ENCODE results near the gene STX1A.
"Not testable (repeated sequence)": the region's sequence is repeated elsewhere in the genome, so short reads cannot be mapped to it uniquely, and the experiment has no call there.

The STX1A gene

GRCh38 chr7:73681031-73681430 is 38.4 kb downstream of the STX1A start:
- no peak for DNase-seq

DNA sequence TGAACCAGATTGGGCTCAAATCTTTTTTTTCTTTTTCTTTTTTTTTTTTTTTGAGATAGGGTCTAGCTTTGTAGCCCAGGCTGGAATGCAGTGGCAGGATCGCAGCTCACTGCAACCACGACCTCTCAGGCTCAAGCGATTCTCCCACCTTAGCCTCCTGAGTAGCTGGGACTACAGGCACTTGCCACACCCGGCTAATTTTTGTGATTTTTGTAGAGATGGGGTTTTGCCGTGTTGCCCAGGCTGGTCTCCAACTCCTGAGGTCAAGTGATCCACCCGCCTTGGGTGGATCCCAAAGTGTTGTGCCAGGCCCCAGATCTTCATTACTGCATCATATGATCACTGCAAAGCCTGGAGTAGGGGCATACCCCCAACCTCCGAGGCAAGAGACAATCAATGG is 39.0 kb downstream of the STX1A start:
- no peak for DNase-seq

DNA sequence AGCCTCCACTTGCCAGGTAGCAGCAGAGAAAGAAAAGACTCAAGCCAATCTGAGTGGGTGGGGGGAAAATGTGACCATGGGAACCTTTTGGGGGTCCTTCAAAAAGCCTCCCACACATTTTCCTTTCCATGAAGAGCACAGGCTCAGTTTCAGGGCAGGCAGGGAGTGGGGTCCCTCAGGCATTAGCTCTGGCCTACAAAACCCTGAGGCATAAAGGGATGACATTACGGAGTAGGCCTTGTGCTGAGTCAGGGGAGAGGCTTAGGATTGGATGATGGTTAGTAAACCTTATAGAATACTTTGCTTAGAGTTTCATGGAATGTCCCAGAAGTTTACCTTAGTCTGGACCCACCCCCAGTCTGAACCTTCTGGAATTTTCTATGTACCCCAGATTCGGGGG is 39.8 kb downstream of the STX1A start:
- DNase-seq, result no peak

GRCh38 chr7:73678862-73679261 is 40.6 kb downstream of the STX1A start:
- DNase-seq, result no peak

DNA sequence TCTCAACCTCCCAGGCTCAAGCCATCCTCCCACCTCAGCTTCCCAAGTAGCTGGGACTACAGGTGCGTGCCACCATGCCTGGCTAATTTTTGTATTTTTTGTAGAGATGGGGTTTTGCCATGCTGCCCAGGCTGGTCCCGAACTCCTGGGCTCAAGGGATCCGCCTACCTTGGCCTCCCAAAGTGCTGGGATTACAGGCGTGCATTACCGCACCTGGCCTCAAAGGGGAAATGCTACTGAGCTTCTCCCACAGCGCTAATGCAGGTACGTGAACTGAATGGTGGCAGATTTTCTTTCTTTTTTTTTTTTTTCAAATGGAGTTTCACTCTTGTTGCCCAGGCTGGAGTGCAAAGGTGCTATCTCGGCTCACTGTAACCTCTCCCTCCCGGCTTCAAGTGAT is 43.4 kb downstream of the STX1A start:
- not testable (repeated sequence) for DNase-seq

- no peak for DNase-seq
Observed at GRCh38 chr7:73674468-73675124, 44.9 kb downstream of the STX1A start.

DNA sequence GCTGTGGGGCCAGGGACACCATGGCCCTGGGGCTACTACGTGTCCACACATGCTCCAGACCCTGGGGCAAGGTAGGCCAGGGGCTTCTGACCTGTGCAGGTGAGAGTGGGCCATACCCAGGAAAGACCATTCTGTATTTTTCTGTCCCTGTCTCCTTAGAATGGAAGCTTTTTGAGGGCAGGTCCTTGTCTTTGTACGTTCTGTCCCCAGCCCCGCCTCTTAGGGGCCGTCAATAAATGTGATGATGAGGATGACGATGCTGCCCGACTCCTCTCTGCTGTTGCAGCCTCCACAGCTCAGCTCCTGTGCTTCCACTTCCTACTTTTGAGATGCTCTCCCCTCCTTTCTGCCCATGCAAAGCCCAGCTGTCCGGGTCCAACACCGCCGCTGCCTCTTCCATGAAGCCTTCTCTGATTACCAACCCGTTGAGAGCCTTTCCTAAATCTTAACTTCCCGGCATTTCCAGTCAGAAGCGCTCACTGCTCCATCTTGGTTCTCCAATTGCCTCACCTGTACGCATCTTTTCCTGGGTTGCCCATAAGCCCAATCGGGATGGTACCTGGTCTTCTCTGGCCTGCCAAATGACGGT is 47.5 kb downstream of the STX1A start:
- DNase-seq, result no peak

- no peak for DNase-seq
Observed at GRCh38 chr7:73671322-73671661, 48.2 kb downstream of the STX1A start.

- no peak for DNase-seq
Observed at GRCh38 chr7:73669858-73670385, 49.5 kb downstream of the STX1A start.

- no peak for DNase-seq
Observed at GRCh38 chr7:73669288-73669701, 50.2 kb downstream of the STX1A start.

DNA sequence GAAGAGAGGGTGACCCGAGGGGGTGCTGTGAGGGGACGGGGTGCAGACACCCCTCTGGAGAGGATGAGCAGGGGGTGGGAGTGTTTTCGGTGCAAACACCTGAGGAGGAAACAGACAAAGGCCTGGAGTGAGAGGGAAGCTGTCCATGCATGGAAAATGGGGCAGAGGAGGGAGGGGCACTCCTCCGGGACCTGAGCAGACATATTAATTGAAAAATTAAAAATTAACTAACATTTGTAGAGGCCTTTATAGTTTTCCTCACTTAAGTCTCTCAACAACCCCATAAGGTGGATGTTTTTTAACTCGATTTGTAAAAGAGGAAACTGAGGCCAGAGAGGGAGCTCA is 50.6 kb downstream of the STX1A start:
- DNase-seq, result no peak

DNA sequence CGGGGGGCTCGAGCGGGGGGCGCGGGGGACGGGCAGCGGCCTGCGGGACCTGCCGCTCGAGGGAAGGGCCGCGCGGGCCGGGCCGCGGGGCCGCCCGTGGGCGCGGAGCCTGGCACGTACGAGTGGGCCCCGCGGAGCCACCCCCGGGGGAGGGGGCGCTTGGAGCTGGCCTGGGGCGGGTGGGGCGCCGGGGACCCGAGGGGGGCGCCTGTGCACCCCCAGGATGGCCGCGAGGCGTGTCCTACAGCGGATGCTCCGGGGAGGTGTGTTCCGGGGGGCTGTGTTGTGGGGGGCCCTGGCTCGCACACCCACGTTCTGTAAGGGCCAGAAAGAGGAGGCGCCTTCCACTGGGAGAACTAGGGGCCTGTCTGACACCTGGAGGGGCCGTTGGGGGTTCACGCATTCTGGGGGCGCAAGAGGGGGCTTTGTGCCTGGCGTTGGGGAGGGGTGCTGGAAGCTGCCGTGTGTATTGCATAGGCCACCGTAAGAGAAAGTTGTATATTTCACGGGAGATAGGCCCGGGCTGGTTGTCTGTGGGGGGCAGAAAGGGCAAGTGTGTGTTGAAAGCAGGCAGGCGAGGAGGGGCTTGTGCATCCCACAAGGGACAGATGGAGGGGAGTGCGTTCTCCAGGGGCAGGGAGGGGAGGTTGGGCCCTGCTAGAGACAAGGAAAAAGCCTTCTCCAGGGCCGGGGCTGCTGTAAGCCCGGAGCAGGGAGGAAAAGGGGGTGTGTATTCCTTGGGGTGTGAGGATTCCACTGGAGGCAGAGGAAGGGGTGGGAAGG is 51.2 kb downstream of the STX1A start:
- no peak for DNase-seq

GRCh38 chr7:73667344-73668102 is 51.9 kb downstream of the STX1A start, which contains the start of gene VPS37D:
TSS of gene VPS37D (plus strand) at chr7:73667831. CDS start at chr7:73667959, 128 bp downstream.
- DNase-seq, result peak; percentile 91 to 93

GRCh38 chr7:73663033-73663432 is 56.4 kb downstream of the STX1A start:
- no peak for DNase-seq

GRCh38 chr7:73660594-73660993 is 58.9 kb downstream of the STX1A start:
- not testable (repeated sequence) for DNase-seq

DNA sequence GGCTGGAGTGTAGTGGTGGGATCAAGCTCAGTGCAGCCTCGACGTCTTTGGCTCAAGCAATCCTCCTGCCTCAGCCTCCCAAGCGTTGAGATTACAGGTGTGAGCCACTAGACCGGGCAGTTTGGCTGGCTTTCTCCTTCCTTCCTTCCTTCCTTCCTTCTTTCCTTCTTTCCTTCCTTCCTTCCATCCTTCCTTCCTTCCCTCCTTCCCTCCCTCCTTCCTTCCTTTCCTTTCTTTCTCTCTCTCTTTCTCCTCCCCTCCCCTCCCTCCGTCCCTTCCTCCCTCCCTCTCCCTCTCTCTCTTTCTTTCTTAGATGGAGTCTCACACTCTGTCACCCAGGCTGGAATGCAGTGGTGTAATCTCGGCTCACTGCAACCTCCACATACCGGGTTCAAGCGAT is 59.5 kb downstream of the STX1A start:
- no peak for DNase-seq

- not testable (repeated sequence) for DNase-seq
Observed at GRCh38 chr7:73655309-73655708, 64.2 kb downstream of the STX1A start.

- no peak for DNase-seq
Observed at GRCh38 chr7:73652541-73652949, 66.9 kb downstream of the STX1A start.

- no peak for DNase-seq
Observed at GRCh38 chr7:73650524-73650923, 68.9 kb downstream of the STX1A start.

DNA sequence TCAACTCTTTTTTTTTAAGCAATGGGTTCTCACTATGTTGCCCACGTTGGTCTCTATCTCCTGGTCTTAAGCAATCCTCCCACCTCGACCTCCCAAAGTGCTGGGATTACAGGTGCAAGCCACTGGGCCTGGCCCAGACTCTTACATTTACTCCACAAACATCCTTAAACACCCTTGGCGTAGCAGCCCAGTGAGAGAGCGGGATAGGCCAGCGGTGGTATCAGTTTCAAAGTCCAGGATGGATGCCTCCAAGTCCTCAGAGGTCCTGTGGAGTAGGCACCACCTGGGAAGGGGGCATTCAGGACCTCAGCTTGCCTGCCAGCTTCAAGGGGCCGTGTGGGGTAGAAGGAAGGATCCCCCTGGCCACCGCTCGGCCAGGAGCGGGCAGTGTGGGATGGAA is 69.9 kb downstream of the STX1A start:
- no peak for DNase-seq

Data from CD4-positive, alpha-beta T cell treated with Interleukin-4 for 1 hour (primary cell).